T-cell (primary cell): ENCODE measurements around the gene PLA2G3. TPM values are rescaled to one million over a fixed set of nuclear protein-coding genes. Genes with fewer than 3 reads are reported as not detected.

Experiments used
- ATAC-seq, 4 experiments: fragments of 200-7000 bp in 3 of 4; fragments of 150-1000 bp in 1 of 4; cut with Tn5 transposase; replicated peaks in 1 of 4; 1 replicate in 3 of 4; 2 replicates in 1 of 4; pipeline ENCODE4 v1.10.0; 2021; ENCODE audit warnings: moderate library complexity in 3 of 4, mild to moderate bottlenecking in 2 of 4, moderate number of reproducible peaks in 1 of 4
- CTCF ChIA-PET, 2 donors: fragments of 300-600 bp; sonication (Branson Sonifier 250); formaldehyde crosslinking; loops; one replicate each; lab custom pipeline; 2022; ENCODE audit warnings: antibody characterized with exemption in 2 of 2; lab: Charles Lee
- POLR2A ChIA-PET, 2 donors: fragments of 300-600 bp; sonication (Branson Sonifier 250); formaldehyde crosslinking; loops; one replicate each; lab custom pipeline; 2022; ENCODE audit warnings: antibody characterized with exemption in 2 of 2; lab: Charles Lee
- DNase-seq, 35 experiments: peaks; one replicate each; pipeline versions ENCODE4 v3.0.0 to v3.0.0-alpha.2; 2013 to 2023
- H3K27ac ChIP-seq: one replicate; pipeline ENCODE4 v1.5.1; 2013; ENCODE audit warnings: low read length
- H3K27me3 ChIP-seq, 2 experiments: replicated peaks in 1 of 2; 1 replicate in 1 of 2; 2 replicates in 1 of 2; pipeline versions ENCODE4 v1.6.1 to v1.7.0; 2013; ENCODE audit warnings: low read length in 1 of 2, mixed read lengths in 1 of 2; ENCODE audit not compliant: control insufficient read depth in 2 of 2, insufficient read depth in 2 of 2; ENCODE audit errors: extremely low read depth in 1 of 2
- H3K36me3 ChIP-seq, 2 donors: 1 replicate in 1 of 2; 2 replicates in 1 of 2; pipeline versions ENCODE4 v1.6.1 to v1.7.0; 2013; ENCODE audit warnings: low read length in 1 of 2; ENCODE audit not compliant: control insufficient read depth in 2 of 2, insufficient read depth in 1 of 2; ENCODE audit errors: extremely low read depth in 1 of 2
- H3K4me1 ChIP-seq, 2 experiments: 1 replicate in 1 of 2; 2 replicates in 1 of 2; pipeline versions ENCODE4 v1.6.1 to v1.7.0; 2013; ENCODE audit warnings: low read length in 2 of 2, mixed read lengths in 1 of 2; ENCODE audit not compliant: insufficient read depth in 2 of 2, control insufficient read depth in 1 of 2; ENCODE audit errors: extremely low read depth in 1 of 2
- H3K4me3 ChIP-seq, 2 donors: 1 replicate in 1 of 2; 2 replicates in 1 of 2; pipeline versions ENCODE4 v1.5.1 to v1.7.0; 2013; ENCODE audit warnings: mild to moderate bottlenecking in 2 of 2, low read length in 1 of 2, moderate library complexity in 1 of 2; ENCODE audit not compliant: control insufficient read depth in 1 of 2; ENCODE audit errors: extremely low read depth in 1 of 2
- H3K9me3 ChIP-seq: 2 replicates; pipeline ENCODE4 v1.7.0; 2013
- H3K27ac Mint-ChIP-seq, 2 donors: one replicate each; pipeline ENCODE4 v1.8.0; 2020 to 2021; ENCODE audit warnings: mild to moderate bottlenecking in 2 of 2, mixed read lengths in 2 of 2
- H3K27me3 Mint-ChIP-seq, 2 donors: one replicate each; pipeline ENCODE4 v1.8.0; 2021 to 2022; ENCODE audit warnings: mixed read lengths in 2 of 2
- H3K36me3 Mint-ChIP-seq: one replicate; pipeline ENCODE4 v1.8.0; 2021; ENCODE audit warnings: mixed read lengths
- H3K4me1 Mint-ChIP-seq, 3 donors: one replicate each; pipeline ENCODE4 v1.8.0; 2020 to 2022; ENCODE audit warnings: mixed read lengths in 3 of 3, mild to moderate bottlenecking in 1 of 3
- H3K4me3 Mint-ChIP-seq, 3 donors: one replicate each; pipeline ENCODE4 v1.8.0; 2020 to 2022; ENCODE audit warnings: mild to moderate bottlenecking in 3 of 3, mixed read lengths in 3 of 3, moderate library complexity in 3 of 3
- H3K9me3 Mint-ChIP-seq, 3 donors: one replicate each; pipeline ENCODE4 v1.8.0; 2020 to 2022; ENCODE audit warnings: mixed read lengths in 3 of 3
- WGBS: methylation state at CpG from one replicate; pipeline ENCODE4 v1.1.5; 2013; ENCODE audit warnings: missing lambda C conversion rate; ENCODE audit not compliant: insufficient coverage; 5-methylcytosine and 5-hydroxymethylcytosine counted together
- total RNA-seq, 35 experiments: library from RNA in 6 of 35; stranded (reverse) in 6 of 35; fragments of 120-200 nt in 1 of 35; gene quantifications; one replicate each; pipeline versions ENCODE4 v1.2.1 to v1.2.4 and lab custom pipeline; 2013 to 2026

PLA2G3 gene
- total RNA-seq, 5 donors from 2014 or later (not counting 1 experiment from before 2014, with no cell fraction given) = not detected

- peak overlapping the region; percentile 78 to 93 for H3K27ac Mint-ChIP-seq
- ChIA-PET CTCF (no interaction called here), POLR2A (no interaction called here)
These were observed 34.2 kb downstream of the PLA2G3 start for GRCh38 chr22:31106001-31106571.

GRCh38 chr22:31105282-31105929, 34.9 kb downstream of the PLA2G3 start:
- Histone ChIP-seq H3K4me3 (no peak overlapping the region), H3K9me3 (no peaks in the 10 kb centered on the region), H3K27me3 (no peaks in the 10 kb centered on the region), H3K4me1 (peaks cover 7 to 30% of the 10 kb centered on the region in 2 experiments), H3K36me3 (no peaks in the 10 kb centered on the region), H3K27ac (no peak overlapping the region)
- Mint-ChIP-seq H3K36me3 (no peaks in the 10 kb centered on the region), H3K27me3 (peaks cover 0 to 3% of the 10 kb centered on the region in 2 donors), H3K4me1 (peaks cover 22 to 28% (median 26%) of the 10 kb centered on the region in 3 donors), H3K27ac (peak overlapping the region in 1 of 2 donors; percentile 93), H3K4me3 (peak overlapping the region; percentile 26 to 98 (median 96)), H3K9me3 (no peaks in the 10 kb centered on the region)
- ATAC-seq (no peak), DNase-seq (no peak)
- ChIA-PET CTCF (no interaction called here), POLR2A (interaction anchor here in 1 of 2 donors (0.6 kb wide), 1 partner anchor 158 kb away, joined by 3 read pairs; no protein-coding TSS in a partner anchor)
- 92% methylated on average over 6 of the region's 11 CpGs for WGBS

More at GRCh38 chr22:31106001-31106571, 34.2 kb downstream of the PLA2G3 start:
- no peaks in the 10 kb centered on the region for H3K9me3 Mint-ChIP-seq
- Histone ChIP-seq H3K4me1 (peaks cover 7 to 30% of the 10 kb centered on the region in 2 experiments), H3K27ac (no peak overlapping the region), H3K36me3 (no peaks in the 10 kb centered on the region), H3K27me3 (no peaks in the 10 kb centered on the region), H3K4me3 (no peak overlapping the region), H3K9me3 (no peaks in the 10 kb centered on the region)
- peaks cover 0 to 3% of the 10 kb centered on the region in 2 donors for H3K27me3 Mint-ChIP-seq
- ATAC-seq (no peak), DNase-seq (no peak)
- WGBS = no CpG with 5 or more reads among the region's 4 CpGs
- peaks cover 22 to 28% (median 26%) of the 10 kb centered on the region in 3 donors for H3K4me1 Mint-ChIP-seq
- H3K4me3 Mint-ChIP-seq = peak overlapping the region; percentile 88 to 98 (median 96)
- no peaks in the 10 kb centered on the region for H3K36me3 Mint-ChIP-seq

- ATAC-seq = no peak
- CTCF ChIA-PET = no interaction called here
- POLR2A ChIA-PET = interaction anchor here in 1 of 2 donors (0.6 kb wide), 1 partner anchor 159 kb away, joined by 3 read pairs; no protein-coding TSS in a partner anchor
- Mint-ChIP-seq H3K27ac (no peak overlapping the region), H3K27me3 (peaks cover 0 to 3% of the 10 kb centered on the region in 2 donors), H3K4me3 (no peak overlapping the region), H3K36me3 (no peaks in the 10 kb centered on the region), H3K9me3 (no peaks in the 10 kb centered on the region), H3K4me1 (peaks cover 22 to 28% (median 26%) of the 10 kb centered on the region in 3 donors)
- Histone ChIP-seq H3K9me3 (no peaks in the 10 kb centered on the region), H3K36me3 (no peaks in the 10 kb centered on the region), H3K4me1 (peaks cover 7 to 30% of the 10 kb centered on the region in 2 experiments), H3K27ac (no peak overlapping the region), H3K4me3 (no peak overlapping the region), H3K27me3 (no peaks in the 10 kb centered on the region)
- WGBS = 85% methylated on average over 29 of the region's 35 CpGs
- peak in 1 of 35 experiments; percentile 46 for DNase-seq
These were observed 35.4 kb downstream of the PLA2G3 start for GRCh38 chr22:31104869-31105268.

DNA sequence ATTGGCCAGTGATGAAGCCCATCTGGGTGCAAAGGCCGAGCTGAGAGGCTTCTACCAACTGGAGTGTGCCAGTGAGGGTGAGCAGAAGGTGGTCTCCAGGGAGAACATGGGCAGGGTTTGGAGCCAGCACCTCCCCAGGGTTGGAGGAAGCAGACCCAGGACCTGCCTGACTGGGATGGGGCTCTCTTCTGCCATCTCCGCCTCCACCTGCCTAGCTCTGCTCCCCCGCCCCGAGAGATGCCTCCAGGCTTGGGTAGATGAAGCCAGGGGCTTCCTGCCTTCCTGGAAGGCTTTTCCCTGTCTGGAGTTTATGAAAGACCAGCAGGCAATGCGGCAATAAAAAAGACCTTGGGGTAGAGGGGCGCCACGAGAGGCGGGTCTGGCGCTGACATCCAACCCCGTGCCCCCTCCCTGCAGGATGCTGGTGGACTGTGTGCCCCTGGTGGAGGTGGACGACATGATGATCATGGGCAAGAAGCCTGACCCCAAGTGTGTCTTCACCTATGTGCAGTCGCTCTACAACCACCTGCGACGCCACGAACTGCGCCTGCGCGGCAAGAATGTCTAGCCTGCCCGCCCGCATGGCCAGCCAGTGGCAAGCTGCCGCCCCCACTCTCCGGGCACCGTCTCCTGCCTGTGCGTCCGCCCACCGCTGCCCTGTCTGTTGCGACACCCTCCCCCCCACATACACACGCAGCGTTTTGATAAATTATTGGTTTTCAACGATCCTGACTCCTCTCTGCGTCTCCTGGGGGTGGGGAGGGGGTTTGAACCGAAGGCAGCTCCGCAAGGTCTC, 36.2 kb downstream of the PLA2G3 start:
- Histone ChIP-seq H3K27me3 (no peaks in the 10 kb centered on the region), H3K4me3 (no peak overlapping the region), H3K36me3 (no peaks in the 10 kb centered on the region), H3K4me1 (peaks cover 7 to 30% of the 10 kb centered on the region in 2 experiments), H3K27ac (no peak overlapping the region), H3K9me3 (no peaks in the 10 kb centered on the region)
- Mint-ChIP-seq H3K4me3 (no peak overlapping the region), H3K9me3 (no peaks in the 10 kb centered on the region), H3K27ac (no peak overlapping the region), H3K36me3 (no peaks in the 10 kb centered on the region), H3K27me3 (peaks cover 0 to 3% of the 10 kb centered on the region in 2 donors), H3K4me1 (peaks cover 22 to 28% (median 26%) of the 10 kb centered on the region in 3 donors)
- ATAC-seq (no peak), DNase-seq (no peak)
- ChIA-PET POLR2A (no interaction called here), CTCF (no interaction called here)
- WGBS = 97% methylated on average over 22 of the region's 33 CpGs

DNA sequence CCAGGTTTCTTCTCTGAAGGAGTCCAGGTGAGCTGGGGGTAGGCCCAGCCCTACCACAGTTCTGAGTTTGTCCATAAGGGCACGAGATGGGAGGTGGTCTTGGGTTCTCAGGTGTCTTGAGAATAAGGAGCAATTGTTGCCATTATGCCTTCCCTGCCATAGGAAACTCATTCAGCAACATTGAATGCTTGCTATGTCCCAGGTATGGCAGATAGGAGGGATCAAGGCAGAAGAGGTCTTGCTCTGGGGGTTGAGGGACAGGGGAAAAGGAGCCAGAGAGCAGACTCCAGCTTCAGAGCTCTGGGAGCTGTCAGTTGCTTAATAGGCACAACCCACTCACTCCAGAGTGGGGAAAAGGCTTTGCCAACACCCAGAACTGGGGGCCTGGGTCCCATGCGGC, 37.2 kb downstream of the PLA2G3 start:
- no peaks in the 10 kb centered on the region for H3K36me3 ChIP-seq
- POLR2A ChIA-PET = no interaction called here

More for the DNA sequence above, 37.2 kb downstream of the PLA2G3 start:
- WGBS = 100% methylated on average over 1 of the region's 2 CpGs
- no peaks in the 10 kb centered on the region for H3K27me3 ChIP-seq
- H3K36me3 Mint-ChIP-seq = no peaks in the 10 kb centered on the region
- peaks cover 0 to 3% of the 10 kb centered on the region in 2 donors for H3K27me3 Mint-ChIP-seq
- no peaks in the 10 kb centered on the region for H3K9me3 Mint-ChIP-seq
- H3K4me1 ChIP-seq = peaks cover 7 to 26% of the 10 kb centered on the region in 2 experiments
- H3K4me1 Mint-ChIP-seq = peaks cover 22 to 27% (median 26%) of the 10 kb centered on the region in 3 donors
- no peak overlapping the region for H3K27ac ChIP-seq
- no peak overlapping the region for H3K27ac Mint-ChIP-seq
- no peak overlapping the region for H3K4me3 Mint-ChIP-seq
- H3K4me3 ChIP-seq = no peak overlapping the region
- DNase-seq (no peak), ATAC-seq (no peak)
- H3K9me3 ChIP-seq = no peaks in the 10 kb centered on the region
- CTCF ChIA-PET = interaction anchor here in 1 of 2 donors (0.6 kb wide), 1 partner anchor 537 kb away, joined by 4 read pairs; no protein-coding TSS in a partner anchor
